HG03280 (cell line): ENCODE results near the gene RASA3.

ENCODE experiments used
- ATAC-seq: cut with Tn5 transposase; IDR thresholded peaks from one replicate; pipeline ENCODE4 v1.9.1; 2021; ENCODE audit warnings: mild to moderate bottlenecking, moderate library complexity; ENCODE audit not compliant: unreplicated experiment

Gene RASA3

DNA sequence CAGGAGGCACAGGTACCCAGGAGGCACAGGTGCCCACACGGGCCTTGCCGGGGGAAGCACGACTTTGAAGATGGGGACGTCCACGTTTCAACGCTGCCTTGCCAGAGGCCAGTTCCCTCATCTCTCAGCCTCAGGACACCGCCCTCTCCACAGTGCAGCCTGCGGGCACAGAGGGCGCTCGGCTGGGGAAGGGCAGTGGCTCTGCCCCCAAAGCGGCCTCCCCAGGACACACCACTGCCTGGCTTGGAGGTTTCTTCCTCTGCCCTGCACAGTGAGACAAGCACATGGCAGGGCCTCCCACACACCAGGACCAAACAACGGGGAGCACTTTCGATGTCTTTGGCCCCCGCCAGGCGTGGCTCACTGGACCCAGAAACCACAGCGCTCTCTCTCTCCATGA, 73.0 kb downstream of the RASA3 start:
- ATAC-seq = no peak

- no peak for ATAC-seq
Measured at GRCh38 chr13:114058051-114058867, 74.2 kb downstream of the RASA3 start.

- ATAC-seq = no peak
Measured at GRCh38 chr13:114057166-114058050, 75.0 kb downstream of the RASA3 start.

GRCh38 chr13:114056205-114057013, 76.0 kb downstream of the RASA3 start:
- no peak for ATAC-seq

DNA sequence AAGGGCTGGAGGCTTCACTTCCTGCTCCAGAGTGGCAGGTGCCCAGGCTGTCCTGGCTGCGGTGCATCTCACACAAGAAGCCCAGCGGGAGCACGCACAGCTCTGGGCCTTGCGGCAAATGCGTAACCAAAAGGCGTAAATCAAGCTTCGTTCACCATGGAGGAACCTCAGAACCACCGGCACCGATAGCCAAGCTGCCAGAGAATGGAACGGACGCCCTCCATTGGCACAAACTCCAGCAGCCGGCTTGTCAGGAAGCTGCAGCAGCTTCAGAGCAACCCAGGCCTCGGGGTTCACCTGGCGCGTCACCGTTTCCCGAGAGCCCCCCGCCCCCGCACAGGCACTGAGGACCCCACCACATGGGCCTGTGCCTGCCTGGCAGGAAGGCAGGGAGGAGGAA, 76.7 kb downstream of the RASA3 start:
- no peak for ATAC-seq

GRCh38 chr13:114054830-114055439, 77.5 kb downstream of the RASA3 start:
- no peak for ATAC-seq

DNA sequence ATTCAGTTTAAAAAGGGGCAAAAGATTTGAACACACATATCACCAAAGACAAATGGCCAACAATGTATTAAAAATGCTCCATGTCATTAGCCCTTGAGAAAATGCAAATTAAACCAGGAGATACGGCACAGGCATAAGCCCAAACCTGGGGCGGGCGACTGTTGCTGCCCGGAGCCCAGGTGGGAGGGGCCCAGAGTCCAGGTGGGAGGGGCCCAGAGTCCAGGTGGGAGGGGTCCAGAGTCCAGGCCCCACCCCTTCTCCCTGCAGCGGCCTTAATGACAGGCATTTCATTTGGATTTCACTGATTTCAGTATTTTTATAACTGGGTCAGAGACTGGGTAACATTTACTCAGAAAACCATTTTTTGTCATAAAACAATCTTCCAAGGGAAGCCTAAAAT, 78.2 kb downstream of the RASA3 start:
- no peak for ATAC-seq

GRCh38 chr13:114053026-114053425, 79.4 kb downstream of the RASA3 start:
- ATAC-seq = no peak

GRCh38 chr13:114050536-114051450, 81.6 kb downstream of the RASA3 start:
- no peak for ATAC-seq

GRCh38 chr13:114049626-114050101, 82.8 kb downstream of the RASA3 start:
- no peak for ATAC-seq

DNA sequence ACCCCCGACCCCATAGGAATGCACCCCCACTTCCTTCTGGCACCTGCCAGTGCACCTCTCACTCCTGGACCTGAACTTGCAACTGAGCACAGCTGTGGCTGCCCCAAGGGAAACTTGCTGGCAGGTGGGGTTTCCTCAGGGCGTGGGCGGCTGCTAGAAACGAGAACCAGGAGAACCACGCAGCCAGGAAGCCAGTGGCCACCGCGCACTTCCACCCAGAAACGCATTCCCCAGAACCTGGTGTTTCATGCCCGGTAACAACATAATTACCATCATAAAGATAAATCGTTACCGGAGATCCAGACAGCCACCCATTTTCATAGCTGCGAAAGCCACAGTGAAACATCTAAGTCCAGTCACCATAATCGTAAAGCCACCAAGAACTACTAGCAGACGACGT, 83.4 kb downstream of the RASA3 start:
- no peak for ATAC-seq

- ATAC-seq = no peak
Measured at GRCh38 chr13:114048443-114048842, 84.0 kb downstream of the RASA3 start.

GRCh38 chr13:114047358-114047881, 85.0 kb downstream of the RASA3 start:
- ATAC-seq = peak; percentile 74

DNA sequence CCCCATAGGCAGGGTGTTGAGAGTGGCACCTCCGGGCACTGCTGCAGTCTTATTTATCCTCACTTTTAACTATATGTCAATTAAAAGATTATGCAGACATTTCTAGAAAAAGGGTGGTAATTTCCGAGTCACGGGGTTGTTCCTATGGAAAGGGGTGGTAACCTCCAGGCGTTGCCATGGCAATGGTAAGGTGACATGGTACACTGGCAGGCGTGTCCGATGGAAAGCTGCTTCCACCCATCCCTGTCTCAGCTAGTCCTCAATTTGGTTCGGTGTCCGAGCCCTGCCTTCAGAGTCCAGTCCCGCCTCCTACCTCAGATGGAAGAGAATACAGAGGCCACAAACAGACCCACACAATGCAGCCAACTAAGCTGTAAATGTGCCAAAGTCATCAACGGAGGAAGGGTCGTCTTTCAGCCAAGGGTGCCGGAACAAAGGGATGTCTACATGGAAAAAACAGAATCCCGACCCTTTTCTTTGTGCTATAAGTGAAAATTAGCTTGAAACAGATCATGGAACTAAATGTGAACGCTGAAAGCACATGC, 85.9 kb downstream of the RASA3 start:
- ATAC-seq = no peak

- no peak for ATAC-seq
Measured at GRCh38 chr13:114045113-114045735, 87.2 kb downstream of the RASA3 start.

DNA sequence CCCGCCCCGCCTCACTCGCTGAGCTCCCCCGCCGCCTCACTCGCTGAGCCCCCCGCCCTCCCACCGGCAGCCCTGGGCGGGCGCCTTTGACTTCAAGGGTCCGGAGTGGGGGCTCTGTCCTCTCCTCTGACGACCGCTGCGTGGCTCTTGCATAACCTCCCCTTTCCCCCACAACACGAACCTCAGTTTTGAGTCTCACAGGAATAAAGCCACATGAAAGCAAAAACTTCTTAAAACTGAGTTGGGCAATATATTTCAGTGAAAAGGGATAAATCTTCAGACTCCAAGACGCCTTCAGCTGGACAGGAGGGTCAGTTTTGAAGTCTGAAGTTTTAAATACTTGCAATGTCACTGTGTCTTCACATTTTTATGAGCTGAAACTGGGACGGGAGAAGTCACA, 87.9 kb downstream of the RASA3 start:
- no peak for ATAC-seq

GRCh38 chr13:114043421-114044053, 88.9 kb downstream of the RASA3 start:
- no peak for ATAC-seq
